K562 (cell line): ENCODE measurements around the gene FJX1.

Experiments used
- CTCF ChIP-seq, 3 experiments: IDR thresholded peaks in 2 of 3; conservative IDR thresholded peaks in 1 of 3; 2 replicates each; pipeline ENCODE4 v1.5.1; 2011 to 2012; ENCODE audit warnings: low read length in 3 of 3, mild to moderate bottlenecking in 3 of 3, control low read depth in 2 of 3, improper control_type of control experiment in 1 of 3, inconsistent platforms in 1 of 3, low read depth in 1 of 3, mixed read lengths in 1 of 3, moderate library complexity in 1 of 3; ENCODE audit not compliant: insufficient read depth in 2 of 3
- DMBX1 ChIP-seq: fragments of 250-450 bp; sonication (Bioruptor Pico); IDR thresholded peaks from 2 replicates; pipeline ENCODE4 v1.8.0; 2022; ENCODE audit warnings: inconsistent platforms, mild to moderate bottlenecking, moderate library complexity, borderline replicate concordance
- EP300 ChIP-seq: IDR thresholded peaks from 2 replicates; pipeline ENCODE4 v1.6.1; 2012; ENCODE audit warnings: low read length, improper control_type of control experiment
- HOXB6 ChIP-seq: fragments of 250-450 bp; sonication (Bioruptor Pico); IDR thresholded peaks from 2 replicates; pipeline ENCODE4 v1.5.1; 2022; ENCODE audit warnings: mild to moderate bottlenecking, borderline replicate concordance
- LEF1 ChIP-seq: fragments of 450-650 bp; IDR thresholded peaks from 2 replicates; pipeline ENCODE4 v1.6.1; 2016; ENCODE audit warnings: mild to moderate bottlenecking
- MXI1 ChIP-seq: IDR thresholded peaks from 2 replicates; pipeline ENCODE4 v1.6.1; 2011; ENCODE audit warnings: low read depth, mild to moderate bottlenecking, improper control_type of control experiment, low read length
- PCBP2 ChIP-seq: fragments of 200-400 bp; formaldehyde crosslinking; IDR thresholded peaks from 2 replicates; pipeline ENCODE4 v1.6.1; 2018; ENCODE audit warnings: low read length, low read depth, mild to moderate bottlenecking, moderate library complexity; ENCODE audit not compliant: poor library complexity, severe bottlenecking
- RAD51 ChIP-seq: fragments of 450-650 bp; IDR thresholded peaks from 2 replicates; pipeline ENCODE4 v1.7.1; 2016; ENCODE audit warnings: low read depth, mild to moderate bottlenecking, borderline replicate concordance
- SREBF2 ChIP-seq: sonication (generic); formaldehyde crosslinking; IDR thresholded peaks from 2 replicates; pipeline ENCODE4 v1.4.0; 2020; ENCODE audit warnings: mild to moderate bottlenecking, missing genetic modification reagents
- TCF3 ChIP-seq: sonication (generic); formaldehyde crosslinking; IDR thresholded peaks from 2 replicates; pipeline ENCODE4 v1.4.0; 2020; ENCODE audit warnings: mild to moderate bottlenecking, missing genetic modification reagents
- ZBTB40 ChIP-seq, 2 experiments: fragments of 450-650 bp in 1 of 2; sonication (generic) in 1 of 2; formaldehyde crosslinking in 1 of 2; IDR thresholded peaks; 2 replicates each; pipeline versions ENCODE4 v1.7.1 to v1.9.0; 2016 to 2022; ENCODE audit warnings: inconsistent platforms in 1 of 2, mild to moderate bottlenecking in 1 of 2, missing genetic modification reagents in 1 of 2
- ZZZ3 ChIP-seq: fragments of 450-650 bp; IDR thresholded peaks from 2 replicates; pipeline ENCODE4 v1.6.1; 2016; ENCODE audit warnings: antibody characterized with exemption, mild to moderate bottlenecking, moderate library complexity

GRCh38 chr11:35605706-35606105, 12.6 kb upstream of the FJX1 start:
- TF ChIP-seq CTCF (IDR thresholded peaks at IDR 0.05 in 2 of 3, conservative IDR thresholded peaks at IDR 0.05 in 1 of 3; ENCODE audit: insufficient read depth in 2 of 3, low read depth in 1 of 3, low read length in 3 of 3) (no peak), LEF1 (no peak), SREBF2 (no peak), HOXB6 (no peak), TCF3 (CRISPR knock-in tag) (no peak), DMBX1 (CRISPR knock-in tag) (no peak), ZZZ3 (no peak), EP300 (no peak), ZBTB40 (IDR thresholded peaks at IDR 0.05) (no peak), ZBTB40 (CRISPR knock-in tag; IDR thresholded peaks at IDR 0.05) (no peak), PCBP2 (no peak), RAD51 (no peak), MXI1 (no peak)
